GM19455 (cell line): ENCODE data around the gene MSANTD1.

Experiments
- ATAC-seq: cut with Tn5 transposase; IDR thresholded peaks from one replicate; pipeline ENCODE4 v1.9.1; 2021; ENCODE audit not compliant: unreplicated experiment

MSANTD1 gene

DNA sequence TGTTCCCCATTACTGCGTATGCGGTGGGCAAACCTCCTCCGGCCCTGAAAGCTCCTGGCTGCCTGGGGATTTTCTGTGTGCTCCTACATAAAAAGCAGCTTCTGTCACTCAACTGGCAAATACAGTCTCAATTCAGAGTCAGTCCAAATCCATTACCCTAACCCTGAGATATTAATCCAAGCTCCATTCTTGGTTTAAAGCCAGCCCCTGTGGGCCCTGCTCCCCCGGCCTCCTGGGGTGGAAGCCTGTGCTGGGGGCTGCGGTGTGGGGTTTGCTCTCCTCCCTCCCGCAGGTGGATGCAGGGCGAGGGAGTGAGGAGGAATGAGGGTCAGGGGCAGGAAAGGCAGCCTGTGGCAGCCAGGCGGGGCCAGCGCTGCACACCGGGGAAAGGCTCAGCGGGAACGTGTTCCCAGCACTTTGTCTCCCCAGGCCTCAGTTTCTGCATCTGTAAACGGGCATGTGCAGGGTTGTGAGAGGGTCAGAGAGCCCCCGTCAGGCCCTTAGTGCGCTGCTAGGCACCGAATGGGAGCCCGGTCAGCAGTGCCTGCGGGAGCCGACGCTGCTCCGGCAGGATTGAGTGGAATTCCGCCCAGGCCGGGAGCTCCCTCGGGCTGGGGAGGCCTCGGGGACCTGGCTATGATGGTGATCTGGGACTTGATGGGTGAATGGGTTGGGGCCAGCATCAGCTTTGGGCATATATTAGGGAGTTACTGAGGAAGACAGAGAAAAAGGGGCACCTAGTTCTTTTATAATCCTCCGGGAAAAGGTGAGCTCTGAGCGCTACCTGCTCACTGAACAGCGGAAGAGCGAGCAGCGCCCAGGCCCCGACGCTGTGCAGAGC lies 37.6 kb downstream of the MSANTD1 start:
- ATAC-seq: peak; percentile 28

DNA sequence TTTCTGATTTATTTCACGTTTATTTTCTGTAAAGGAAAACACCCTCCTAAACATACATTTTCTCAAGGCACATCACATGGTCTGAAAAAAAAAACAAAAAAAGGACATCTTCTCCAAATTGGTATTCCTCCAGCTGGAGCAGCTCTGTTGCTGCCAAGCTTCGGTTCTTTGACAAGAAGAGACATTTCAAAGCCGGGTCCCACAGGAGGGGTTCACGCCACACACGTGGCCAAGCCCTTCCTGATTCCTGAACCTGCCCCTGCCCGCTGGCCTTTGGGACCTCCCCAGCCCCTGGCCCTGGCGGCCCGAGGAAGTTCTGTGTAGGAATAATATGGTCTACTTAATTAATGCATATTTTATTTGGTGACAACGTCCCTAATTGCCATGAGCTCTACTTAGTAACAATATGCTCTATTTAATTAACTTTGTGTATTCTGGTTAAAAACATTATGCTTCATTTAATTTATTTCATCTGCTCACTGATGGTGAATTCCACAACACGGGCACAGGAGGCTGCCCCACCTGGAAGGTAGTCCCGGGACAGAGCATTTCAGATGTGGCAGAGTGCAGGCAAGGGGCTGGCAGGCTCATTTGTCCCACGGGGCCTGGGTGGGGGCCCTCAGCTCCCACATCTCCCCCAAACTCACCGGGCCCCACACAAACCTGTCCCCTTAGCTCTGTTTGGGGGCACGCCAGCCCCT lies 38.5 kb downstream of the MSANTD1 start:
- no peak for ATAC-seq

DNA sequence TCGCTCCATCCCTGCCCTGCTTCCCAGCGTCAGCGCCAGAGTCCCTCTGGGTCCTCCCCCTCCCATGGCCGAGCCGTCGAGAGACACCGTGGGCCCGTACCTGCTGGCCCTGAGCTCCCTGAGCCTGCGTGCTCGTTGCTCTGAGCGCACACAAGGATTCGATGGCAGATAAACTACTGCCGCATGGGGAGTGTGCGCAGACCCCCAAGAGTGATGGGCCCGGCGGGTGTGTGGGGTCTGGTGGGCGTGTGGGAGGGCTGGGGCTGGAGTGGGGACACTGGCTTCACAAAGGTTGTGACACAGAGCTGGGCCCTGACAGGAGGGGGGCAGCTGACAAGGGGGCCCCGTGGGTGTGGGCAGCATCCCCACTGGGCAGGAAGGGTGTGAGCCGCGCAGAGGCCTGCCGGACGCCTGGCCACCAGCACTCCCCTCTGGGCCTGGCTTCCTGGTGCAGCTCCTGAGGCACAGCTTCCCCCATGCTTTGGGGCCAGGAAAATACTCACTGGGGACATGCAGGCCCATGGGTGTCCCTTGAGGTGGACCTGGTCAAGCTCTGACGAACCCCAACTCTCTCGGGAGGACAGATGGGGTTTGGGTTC lies 39.1 kb downstream of the MSANTD1 start:
- no peak for ATAC-seq

DNA sequence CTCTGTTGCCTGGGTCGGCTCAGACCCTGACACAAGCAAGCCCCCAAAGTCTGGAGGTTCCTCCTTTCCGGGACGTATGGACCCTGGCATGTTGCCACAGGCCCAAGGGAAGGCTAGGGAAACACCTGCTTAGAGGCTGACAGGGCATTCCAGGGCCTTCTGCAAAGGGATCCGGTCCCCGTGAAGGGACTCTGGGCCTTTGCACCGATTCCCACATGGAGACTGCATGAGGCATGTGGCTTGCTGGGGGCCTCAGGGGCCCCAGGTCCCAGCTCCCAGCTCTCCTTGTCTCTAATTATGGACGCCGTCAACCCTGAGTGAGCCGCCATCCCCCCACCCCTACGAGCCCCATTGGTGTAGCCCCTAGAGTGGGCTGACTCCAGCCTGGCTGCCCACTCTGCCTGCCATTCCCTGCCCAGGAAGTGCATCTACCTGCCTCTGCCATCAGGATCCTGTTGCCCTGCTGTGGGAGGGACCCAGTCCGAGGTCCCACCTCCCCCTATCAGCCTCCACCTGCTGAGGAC lies 39.7 kb downstream of the MSANTD1 start:
- ATAC-seq: no peak

DNA sequence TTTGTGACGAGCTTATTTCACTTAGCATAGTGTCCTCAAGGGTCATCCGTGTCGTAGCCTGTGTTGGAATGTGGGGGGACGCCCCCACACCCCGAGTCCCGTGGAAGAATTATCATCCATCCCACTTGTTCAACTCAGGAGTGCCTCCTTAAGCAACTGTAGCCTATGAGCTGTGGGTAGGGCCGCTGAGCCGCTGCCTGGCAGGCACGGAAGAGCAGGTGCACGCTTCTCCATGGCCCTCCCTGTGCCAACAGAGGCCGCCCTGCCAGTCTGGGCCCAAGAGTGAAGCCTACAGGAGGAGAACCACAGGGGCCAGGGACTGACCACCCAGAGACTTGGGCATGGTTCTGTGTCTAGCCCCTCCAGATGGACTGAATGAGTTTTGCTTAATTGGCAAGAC lies 41.5 kb downstream of the MSANTD1 start:
- ATAC-seq: no peak

DNA sequence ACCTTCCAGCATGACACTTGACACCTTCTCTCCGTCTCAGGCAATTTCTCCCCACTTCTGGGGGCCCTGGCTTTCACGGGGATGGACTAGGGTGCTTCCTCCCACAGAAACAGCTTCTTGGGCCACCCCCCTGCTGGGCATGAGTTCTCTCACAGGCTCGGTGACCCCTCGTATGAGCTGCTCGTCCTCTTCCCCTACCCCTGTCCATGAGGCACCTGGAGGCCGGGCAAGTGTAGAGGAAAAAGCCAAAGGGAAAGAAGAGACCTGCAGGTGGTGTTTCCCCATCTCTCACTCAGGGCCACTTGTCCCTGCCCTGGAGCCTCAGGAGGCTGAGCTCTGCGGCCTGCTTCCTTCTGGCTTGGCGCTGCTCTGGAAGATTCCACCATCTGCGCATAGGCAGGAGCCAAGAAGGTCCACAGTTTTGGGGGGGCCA lies 41.9 kb downstream of the MSANTD1 start:
- ATAC-seq: no peak

DNA sequence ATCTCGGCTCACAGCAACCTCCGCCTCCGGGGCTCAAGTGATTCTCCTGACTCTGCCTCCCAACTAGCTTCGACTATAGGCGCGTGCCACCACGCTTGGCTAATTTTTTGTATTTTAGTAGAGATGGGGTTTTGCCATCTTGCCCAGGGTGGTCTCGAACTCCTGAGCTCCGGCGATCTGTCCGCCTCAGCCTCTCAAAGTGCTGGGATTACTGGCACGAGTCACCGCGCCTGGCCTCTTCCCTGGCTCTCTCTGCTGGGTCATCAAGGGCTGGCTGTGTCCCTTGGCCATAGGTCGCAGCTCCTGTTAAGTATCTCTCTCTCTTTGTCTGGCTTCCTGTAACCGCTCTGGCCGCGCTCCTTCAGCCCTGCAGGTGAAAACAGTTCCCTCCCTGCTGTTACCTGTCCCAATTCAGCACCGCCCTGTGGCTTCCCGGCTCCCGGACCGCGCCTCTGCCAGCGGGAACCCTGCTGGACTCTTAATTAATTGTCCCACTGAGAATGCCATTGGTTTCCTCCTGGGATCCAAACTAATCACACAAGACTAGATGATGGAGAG lies 42.5 kb downstream of the MSANTD1 start:
- no peak for ATAC-seq

DNA sequence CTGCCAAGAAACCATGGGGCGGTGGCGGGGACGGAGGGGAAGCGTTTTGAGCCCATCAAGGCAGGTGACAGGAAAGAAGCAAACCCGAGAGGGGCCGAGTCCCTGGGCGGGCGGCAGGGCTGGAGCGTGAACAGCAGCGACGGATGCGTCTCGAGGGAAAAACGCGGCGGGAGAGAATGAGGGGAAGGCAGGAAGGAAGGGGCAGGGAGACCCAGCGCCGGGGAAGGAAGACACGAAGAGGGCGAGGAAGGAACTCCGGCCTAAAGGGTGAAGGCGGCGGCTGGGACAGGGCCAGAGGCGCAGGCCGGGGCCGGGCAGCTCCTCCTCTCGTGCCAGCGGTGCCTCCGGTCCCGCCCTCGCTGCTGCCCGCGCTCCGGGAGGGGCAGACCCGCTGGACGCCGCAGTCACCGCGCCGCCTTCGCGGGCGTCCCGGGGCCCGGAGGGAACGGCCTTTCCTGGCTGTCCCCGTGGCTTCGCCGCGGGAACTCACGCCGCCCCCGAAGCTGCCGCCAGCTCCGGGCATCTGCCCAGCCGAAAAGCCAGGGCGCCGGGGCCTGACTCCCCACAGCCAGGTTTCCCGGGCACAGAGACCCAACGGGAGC lies 43.1 kb downstream of the MSANTD1 start:
- ATAC-seq: peak; percentile 15

DNA sequence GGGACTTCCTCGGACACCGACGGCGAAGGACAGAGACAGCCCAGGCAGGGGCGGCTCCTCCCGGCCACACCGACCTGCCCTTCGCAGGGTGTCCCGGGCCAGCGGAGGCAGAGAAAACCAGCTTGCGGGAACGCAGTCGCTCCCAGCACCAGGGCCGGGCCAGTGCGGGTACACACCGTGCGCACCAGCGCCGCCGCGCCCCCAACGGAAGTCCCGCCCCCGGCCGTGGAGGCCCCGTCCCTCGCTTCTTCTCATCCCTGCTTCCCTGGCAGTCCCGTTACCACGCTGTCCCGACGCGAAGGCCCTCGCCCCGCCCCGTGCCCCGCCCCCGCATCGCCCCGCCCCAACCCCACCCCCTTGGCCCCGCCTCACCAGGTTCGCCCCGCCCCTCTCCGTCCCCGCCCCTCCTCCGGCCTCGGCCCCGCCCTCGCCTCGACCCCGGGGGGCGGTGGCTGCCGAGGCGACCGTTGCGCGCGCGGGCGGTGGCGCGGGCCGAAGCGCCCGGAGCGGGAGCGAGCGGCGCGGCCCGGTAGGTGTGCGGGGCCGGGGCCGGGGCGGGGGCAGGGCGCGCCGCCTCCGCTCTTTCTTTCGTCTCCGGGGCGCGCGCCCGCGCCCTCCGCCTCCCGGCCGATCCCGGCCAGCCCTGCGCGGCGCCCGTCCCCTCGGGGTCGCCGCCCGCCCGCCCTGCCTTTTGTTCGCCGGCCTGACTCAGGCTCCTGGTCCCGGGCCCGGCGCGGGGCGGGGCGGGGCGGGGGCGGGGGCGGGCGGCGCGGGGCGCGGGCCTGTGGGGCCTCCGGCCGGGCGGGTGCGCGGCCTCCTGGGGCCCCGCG lies 43.8 kb downstream of the MSANTD1 start, which contains the start of gene RGS12:
RGS12 (plus strand) TSS at position 451 of the 830 bp plus-strand sequence. CDS start 23,150 bp downstream, outside the sequence.
- ATAC-seq: peak; percentile 85

DNA sequence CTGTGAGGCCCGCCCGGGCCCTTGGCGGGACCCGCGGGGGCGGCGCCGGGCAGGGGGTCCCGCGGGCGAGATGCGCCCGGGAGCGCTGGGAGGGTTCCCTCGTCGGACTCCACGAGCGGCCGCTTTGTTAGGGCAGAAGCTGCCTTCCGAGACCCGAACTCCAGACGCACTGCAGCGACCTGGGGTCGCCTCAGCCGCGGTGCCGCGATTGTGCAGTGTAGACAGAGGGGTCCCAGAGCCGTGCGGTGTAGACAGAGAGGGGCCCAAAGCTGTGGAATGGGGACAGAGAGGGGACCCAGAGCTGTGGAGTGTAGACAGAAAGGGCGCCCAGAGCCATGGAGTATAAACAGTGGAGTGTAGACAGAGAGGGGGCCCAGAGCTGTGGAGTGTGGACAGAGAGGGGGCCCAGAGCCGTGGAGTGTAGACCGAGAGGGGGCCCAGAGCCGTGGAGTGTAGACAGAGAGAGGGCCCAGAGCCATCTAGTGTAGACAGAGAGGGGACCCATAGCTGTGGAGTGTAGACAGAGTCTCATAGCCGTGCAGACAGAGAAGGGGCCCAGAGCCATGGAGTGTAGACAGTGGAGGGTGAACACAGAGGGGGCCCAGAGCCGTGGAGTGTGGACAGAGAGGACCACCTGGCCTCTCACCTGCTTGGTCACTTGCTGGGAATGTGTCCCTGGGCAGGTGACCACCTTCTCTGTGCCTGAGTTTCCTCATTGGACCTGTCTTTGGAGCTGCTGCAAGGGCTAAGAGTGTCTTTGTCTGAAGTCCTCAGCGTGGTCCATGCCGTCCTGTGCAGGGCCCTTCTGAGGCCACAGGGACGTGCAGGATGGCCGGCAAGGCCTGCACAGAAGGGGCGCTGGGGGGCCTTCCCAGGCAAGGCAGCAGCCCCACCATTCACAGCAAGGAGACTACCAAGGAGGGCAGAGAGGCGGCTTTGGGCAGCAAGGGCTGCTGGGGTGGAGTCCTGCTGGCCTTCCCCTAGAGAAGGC lies 44.7 kb downstream of the MSANTD1 start:
- no peak for ATAC-seq

DNA sequence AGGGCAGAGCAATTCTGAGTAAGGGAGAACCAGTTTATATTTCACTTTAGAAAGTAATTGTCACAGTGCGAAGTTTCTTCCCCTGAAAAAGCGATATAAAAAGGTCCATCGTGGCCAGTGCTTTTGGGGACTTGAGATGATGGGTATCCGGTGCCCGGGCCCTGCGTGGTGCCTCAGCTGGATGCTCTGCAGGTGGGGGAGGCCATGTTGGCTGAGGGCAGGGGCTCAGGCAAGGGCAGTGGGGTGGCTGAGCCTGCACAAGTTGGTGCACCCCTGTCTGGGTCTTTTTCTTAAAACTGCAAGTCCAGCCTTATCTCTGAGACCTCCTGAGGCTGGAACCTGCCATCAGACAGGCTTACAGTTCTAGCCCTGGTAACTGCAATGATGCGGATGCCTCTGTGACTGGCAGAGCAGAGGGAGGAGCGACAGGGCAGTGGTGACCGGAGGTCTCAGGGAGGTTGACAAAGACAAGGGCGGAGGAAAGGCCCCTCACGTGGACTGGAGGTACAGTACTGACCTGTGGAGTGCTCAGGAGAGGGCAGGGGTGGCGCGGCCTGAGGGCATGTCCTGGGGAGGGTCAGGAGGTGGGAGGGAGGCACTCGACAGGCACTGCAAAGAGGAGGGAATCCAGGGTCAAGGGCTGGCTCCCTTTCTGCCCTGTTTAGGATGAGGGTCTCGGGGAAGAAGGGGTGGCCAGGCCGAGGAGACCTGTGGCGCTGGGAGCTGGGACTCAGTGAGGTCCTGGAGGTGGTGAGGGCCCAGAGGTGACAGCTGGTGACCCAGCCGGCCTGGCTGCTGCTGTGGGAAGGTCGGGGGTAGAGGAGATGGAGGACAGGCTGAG lies 45.7 kb downstream of the MSANTD1 start:
- no peak for ATAC-seq

DNA sequence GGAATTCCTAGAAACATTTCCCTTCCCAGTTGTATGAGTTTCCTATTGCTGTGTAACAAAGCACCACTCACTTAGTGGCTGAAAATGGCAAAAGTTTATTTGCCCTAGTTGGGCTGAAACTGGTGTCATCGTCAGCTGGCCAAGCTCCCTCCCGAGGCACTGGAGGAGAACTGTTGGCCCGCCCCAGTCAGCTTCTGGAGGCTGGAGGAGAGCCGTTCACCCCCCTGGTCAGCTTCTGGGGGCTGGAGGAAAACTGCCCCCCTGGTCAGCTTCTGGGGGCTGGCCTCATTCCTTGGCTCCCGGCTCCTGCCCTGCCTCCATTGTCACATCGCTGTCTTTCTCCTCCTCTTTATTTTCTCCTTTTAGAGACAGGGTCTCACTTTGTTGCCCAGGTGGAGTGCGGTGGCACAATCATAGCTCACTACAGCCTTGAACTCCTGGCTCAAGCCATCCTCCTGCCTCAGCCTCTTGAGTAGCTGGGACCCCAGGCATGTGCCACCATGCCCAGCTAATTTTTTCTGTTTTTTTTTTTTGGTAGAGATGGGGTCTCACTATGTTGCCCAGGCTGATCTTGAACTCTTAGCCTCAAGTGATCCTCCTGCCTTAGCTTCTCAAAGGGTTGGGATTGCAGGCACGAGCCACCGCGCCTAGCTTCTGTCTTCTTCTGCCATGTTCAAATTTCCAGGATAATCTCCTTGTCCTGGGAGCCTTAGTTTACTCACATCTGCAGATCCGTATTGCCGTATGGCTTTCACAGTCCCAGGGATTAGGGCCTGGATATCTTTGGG lies 47.1 kb downstream of the MSANTD1 start:
- no peak for ATAC-seq

DNA sequence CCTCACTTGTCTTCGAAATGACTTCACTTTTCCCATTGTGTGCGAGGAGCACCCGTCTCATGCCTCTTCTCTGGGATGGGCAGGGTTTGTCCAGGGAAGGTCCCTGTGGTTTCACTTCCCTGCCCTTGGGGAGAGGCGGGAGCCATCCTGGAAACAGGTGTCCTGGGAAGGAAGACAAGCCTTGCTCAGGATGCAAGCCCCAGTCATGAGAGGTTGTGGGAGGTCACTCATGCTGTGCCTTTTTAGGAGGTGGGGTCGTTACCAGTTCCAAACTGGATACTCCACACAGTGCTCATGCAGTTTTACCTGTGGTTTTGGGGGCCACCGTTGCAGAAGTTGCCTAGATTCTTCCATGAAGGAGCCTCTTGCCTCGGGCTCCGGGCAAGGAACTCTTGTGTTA lies 47.7 kb downstream of the MSANTD1 start:
- ATAC-seq: no peak

DNA sequence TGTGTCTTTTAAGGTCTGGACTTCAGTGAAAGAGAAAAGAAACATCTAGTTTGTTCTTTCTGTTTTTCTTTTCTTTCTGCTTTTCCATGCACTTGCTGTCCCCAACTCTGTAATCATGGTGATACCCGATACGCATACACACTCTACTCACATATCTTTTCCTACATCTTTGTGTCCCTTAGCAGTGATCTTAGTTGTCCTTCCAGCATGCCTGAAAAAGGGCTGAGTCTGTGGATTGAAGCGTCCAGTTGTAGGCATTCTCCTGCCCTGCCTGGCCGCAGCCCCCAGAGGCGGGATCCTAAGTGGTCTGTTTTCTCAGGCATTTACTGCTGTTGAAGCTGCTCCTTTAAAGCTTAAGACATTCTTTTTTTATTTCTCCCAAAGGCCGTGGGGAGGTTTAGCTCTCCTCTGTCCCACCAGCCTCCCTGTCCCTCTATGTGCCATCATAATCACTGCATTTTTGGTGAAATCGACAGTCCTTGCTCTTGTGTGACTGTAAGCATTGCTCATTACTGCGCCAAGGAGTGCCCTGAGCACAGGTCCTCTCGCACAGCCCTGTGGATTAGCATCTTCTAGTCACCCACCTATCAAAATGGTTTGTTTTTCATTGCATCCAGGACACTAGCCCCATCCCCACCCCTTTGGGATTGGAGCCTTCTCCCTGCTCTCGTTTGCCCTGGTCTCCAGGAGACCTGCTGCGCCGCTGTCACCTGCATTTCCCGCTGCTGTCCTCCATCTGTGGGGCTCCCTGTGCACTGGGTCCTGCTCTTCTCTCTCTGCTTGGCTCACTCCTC lies 48.3 kb downstream of the MSANTD1 start:
- no peak for ATAC-seq

DNA sequence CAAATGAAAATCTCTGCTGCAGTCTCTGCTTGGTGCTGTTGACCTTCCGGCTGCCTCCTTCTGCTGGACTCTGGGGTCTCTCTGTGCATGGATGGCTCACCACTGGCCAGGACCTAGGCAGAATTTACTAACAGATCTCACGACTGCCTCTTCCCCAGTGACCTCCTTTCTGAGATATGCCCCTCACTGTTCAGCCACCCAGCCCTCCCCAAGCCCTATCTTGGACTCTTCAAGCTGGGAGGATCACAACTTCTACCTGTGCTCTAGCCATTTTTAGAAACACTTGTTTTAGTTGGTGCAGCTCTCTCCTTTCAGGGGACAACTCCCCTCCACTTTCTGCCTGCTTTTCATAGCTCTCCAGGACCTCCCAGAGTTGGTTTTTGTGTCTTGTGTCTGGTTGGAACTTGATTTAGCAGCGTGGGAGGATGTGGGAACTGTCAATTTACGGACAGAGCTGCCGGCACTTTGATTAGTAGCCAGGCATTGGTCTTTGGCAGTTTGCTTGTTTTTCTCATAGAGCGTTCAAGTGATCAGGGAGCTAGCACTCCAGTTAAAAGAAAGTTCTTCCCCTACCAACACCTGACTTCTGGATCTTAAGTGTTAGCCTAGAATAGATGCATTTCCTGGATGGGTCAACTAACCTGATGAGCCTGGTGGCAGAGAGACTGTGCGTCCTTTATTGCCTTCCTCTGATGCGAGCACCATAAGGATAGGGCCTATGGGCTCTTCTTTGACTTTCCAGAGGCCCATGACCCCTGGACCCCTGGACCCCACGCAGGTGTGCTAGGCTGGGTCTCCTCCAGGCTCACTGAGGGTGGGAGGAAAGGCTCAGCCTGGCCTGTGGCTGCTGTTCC lies 50.4 kb downstream of the MSANTD1 start:
- no peak for ATAC-seq
